ENCODE measurements around the gene TMEM9. TPM values are rescaled to one million over a fixed set of nuclear protein-coding genes. Genes with fewer than 3 reads are reported as not detected.

TMEM9 gene
- total and polyA plus RNA-seq, 2 experiments from 2014 or later: 70.3 to 81.0 TPM

GRCh38 chr1:201123866-201124265, 30.4 kb downstream of the TMEM9 start:
- Histone ChIP-seq H3K27ac (no peak overlapping the region), H3K4me1 (ENCODE audit: insufficient read depth) (no peaks in the 10 kb centered on the region), H3K79me2 (ENCODE audit: insufficient read depth) (no peaks in the 10 kb centered on the region), H2AFZ (no peak overlapping the region), H3K4me3 (no peak overlapping the region), H3K9me3 (ENCODE audit: low read depth) (no peaks in the 10 kb centered on the region), H3K9me2 (ENCODE audit: insufficient read depth) (no peaks in the 10 kb centered on the region), H3K9ac (no peak overlapping the region), H3K27me3 (replicated peaks; ENCODE audit: insufficient read depth) (peaks cover 37% of the 10 kb centered on the region), H3F3A (ENCODE audit: insufficient read depth) (no peaks in the 10 kb centered on the region), H3K36me3 (ENCODE audit: low read depth) (no peaks in the 10 kb centered on the region), H3K4me2 (ENCODE audit: unreplicated experiment) (no peak overlapping the region), H4K20me1 (ENCODE audit: insufficient read depth) (no peaks in the 10 kb centered on the region)
- TF ChIP-seq EZH2phosphoT487 (IDR thresholded peaks at IDR 0.05; ENCODE audit: insufficient read depth, low read depth) (no peak), EZH2 (IDR thresholded peaks at IDR 0.05; ENCODE audit: insufficient read depth, poor library complexity, severe bottlenecking) (no peak)
- DNase-seq: no peak
- in situ Hi-C loops (cut with MboI): no loop called here
- whole genome bisulfite sequencing, 2 experiments (ENCODE audit: low coverage in 1 of 2, low lambda C conversion rate in 2 of 2, missing lambda C conversion rate in 2 of 2): 76 to 81% methylated on average over 1 of the region's 1 CpG

- no peaks in the 10 kb centered on the region for H3K9me3 ChIP-seq (ENCODE audit: low read depth)
- TF ChIP-seq EZH2phosphoT487 (IDR thresholded peaks at IDR 0.05; ENCODE audit: insufficient read depth, low read depth) (no peak), EZH2 (IDR thresholded peaks at IDR 0.05; ENCODE audit: insufficient read depth, poor library complexity, severe bottlenecking) (no peak)
- no peaks in the 10 kb centered on the region for H3K9me2 ChIP-seq (ENCODE audit: insufficient read depth)
- peaks cover 37% of the 10 kb centered on the region for H3K27me3 ChIP-seq (replicated peaks; ENCODE audit: insufficient read depth)
- no peaks in the 10 kb centered on the region for H3K4me1 ChIP-seq (ENCODE audit: insufficient read depth)
- no peaks in the 10 kb centered on the region for H3K79me2 ChIP-seq (ENCODE audit: insufficient read depth)
- H3K9ac ChIP-seq: no peak overlapping the region
- H4K20me1 ChIP-seq (ENCODE audit: insufficient read depth): no peaks in the 10 kb centered on the region
- DNase-seq: no peak
- in situ Hi-C loops (cut with MboI): no loop called here
- H3K27ac ChIP-seq: no peak overlapping the region
- no peak overlapping the region for H3K4me2 ChIP-seq (ENCODE audit: unreplicated experiment)
- no peak overlapping the region for H3K4me3 ChIP-seq
- 86 to 93% methylated on average over 10 of the region's 10 CpGs for WGBS, 2 experiments (ENCODE audit: low coverage in 1 of 2, low lambda C conversion rate in 2 of 2, missing lambda C conversion rate in 2 of 2)
- no peak overlapping the region for H2AFZ ChIP-seq
- no peaks in the 10 kb centered on the region for H3K36me3 ChIP-seq (ENCODE audit: low read depth)
- no peaks in the 10 kb centered on the region for H3F3A ChIP-seq (ENCODE audit: insufficient read depth)
These were observed 31.8 kb downstream of the TMEM9 start for GRCh38 chr1:201122321-201122957.

DNA sequence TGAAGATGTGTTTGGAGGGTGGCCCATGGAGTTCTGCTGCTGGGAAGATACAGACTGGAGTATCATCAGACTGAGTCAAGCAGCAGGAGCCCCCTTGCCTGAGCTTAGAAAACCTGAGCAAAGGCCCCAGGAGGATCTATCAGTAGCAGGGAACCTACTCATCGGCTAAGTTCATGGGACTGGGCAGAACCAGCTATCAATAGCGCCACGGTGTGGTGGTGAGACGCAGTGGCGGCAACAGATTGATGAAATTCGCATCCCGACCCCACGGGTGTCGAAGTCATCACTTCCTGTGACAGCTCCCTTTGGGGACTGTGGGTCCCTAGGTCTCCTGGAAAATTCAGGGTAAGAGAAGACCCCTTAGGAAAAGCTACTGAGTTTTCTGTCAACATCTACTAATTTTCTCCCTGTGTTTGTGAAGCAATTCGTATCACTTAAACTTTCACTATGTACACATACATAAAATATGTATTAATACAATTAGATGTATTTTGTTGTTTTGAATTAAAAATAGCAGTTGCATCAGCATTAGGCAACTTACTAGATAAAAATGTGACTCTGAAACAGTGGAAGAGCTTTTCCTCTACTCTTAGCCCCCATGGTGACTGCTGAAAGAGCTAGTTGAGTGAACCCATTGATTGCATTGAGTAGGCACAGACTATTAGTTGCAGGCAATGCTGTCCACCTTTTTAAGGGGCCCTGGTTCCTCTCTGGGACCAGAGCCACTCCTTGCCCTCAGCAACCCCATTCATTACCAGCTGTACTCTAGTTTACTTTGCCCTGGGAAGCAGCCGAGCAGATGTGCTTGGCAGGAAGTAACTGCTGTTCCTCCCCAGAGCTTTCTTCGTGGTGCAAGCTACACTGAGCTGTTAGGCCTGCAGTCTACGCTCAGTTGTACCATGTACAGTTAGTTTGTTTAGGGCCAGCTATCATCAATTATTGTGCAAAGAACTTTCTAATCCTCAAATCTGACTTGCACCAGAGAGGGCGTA, 34.8 kb downstream of the TMEM9 start:
- H3K27ac ChIP-seq: no peak overlapping the region
- H3K4me2 ChIP-seq (ENCODE audit: unreplicated experiment): no peak overlapping the region
- no peak overlapping the region for H2AFZ ChIP-seq
- H3K4me3 ChIP-seq: no peak overlapping the region
- WGBS, 2 experiments (ENCODE audit: low coverage in 1 of 2, low lambda C conversion rate in 2 of 2, missing lambda C conversion rate in 2 of 2): 37 to 38% methylated on average over 14 of the region's 14 CpGs
- H3K9me3 ChIP-seq (ENCODE audit: low read depth): no peaks in the 10 kb centered on the region
- peak; percentile 68 for DNase-seq
- peaks cover 20% of the 10 kb centered on the region; the same call in 1 of the 2 replicates for H3K27me3 ChIP-seq (replicated peaks; ENCODE audit: insufficient read depth)
- no peaks in the 10 kb centered on the region for H3K79me2 ChIP-seq (ENCODE audit: insufficient read depth)
- H3F3A ChIP-seq (ENCODE audit: insufficient read depth): no peaks in the 10 kb centered on the region
- in situ Hi-C loops (cut with MboI): no loop called here
- H3K9ac ChIP-seq: no peak overlapping the region
- no peaks in the 10 kb centered on the region for H3K9me2 ChIP-seq (ENCODE audit: insufficient read depth)
- H3K36me3 ChIP-seq (ENCODE audit: low read depth): no peaks in the 10 kb centered on the region
- no peaks in the 10 kb centered on the region for H3K4me1 ChIP-seq (ENCODE audit: insufficient read depth)
- H4K20me1 ChIP-seq (ENCODE audit: insufficient read depth): no peaks in the 10 kb centered on the region
- TF ChIP-seq EZH2 (IDR thresholded peaks at IDR 0.05; ENCODE audit: insufficient read depth, poor library complexity, severe bottlenecking) (no peak), EZH2phosphoT487 (IDR thresholded peaks at IDR 0.05; ENCODE audit: insufficient read depth, low read depth) (no peak)

DNA sequence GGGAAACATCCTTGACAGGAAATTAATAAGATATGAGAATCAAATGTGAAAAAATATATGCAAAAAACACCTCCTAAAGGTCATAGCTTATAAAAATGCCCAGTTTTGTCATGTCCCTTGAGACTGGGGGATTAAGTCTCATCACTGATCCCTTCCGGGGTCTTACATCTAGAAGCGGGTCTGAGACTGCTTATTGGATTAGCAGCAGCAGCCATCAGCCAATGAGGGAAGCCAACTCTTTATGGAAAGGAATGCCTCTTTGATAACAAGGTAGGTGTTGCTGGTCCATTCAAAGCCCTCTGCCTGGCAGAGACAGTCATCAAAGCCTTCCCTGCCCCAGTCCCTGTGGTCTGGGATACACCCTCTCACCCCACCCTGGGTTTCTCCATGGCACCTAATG, 38.2 kb downstream of the TMEM9 start:
- Histone ChIP-seq H3K9ac (no peak overlapping the region), H3K9me3 (ENCODE audit: low read depth) (no peaks in the 10 kb centered on the region), H3F3A (ENCODE audit: insufficient read depth) (no peaks in the 10 kb centered on the region), H3K4me3 (no peak overlapping the region), H3K27me3 (replicated peaks; ENCODE audit: insufficient read depth) (no peaks in the 10 kb centered on the region; the same call in 1 of the 2 replicates), H3K79me2 (ENCODE audit: insufficient read depth) (no peaks in the 10 kb centered on the region), H3K4me1 (ENCODE audit: insufficient read depth) (no peaks in the 10 kb centered on the region), H2AFZ (no peak overlapping the region), H3K4me2 (ENCODE audit: unreplicated experiment) (no peak overlapping the region), H3K9me2 (ENCODE audit: insufficient read depth) (no peaks in the 10 kb centered on the region), H4K20me1 (ENCODE audit: insufficient read depth) (no peaks in the 10 kb centered on the region), H3K36me3 (ENCODE audit: low read depth) (no peaks in the 10 kb centered on the region), H3K27ac (no peak overlapping the region)
- WGBS, 2 experiments (ENCODE audit: low coverage in 1 of 2, low lambda C conversion rate in 2 of 2, missing lambda C conversion rate in 2 of 2): 92% methylated on average over 2 of the region's 2 CpGs
- no peak for DNase-seq
- no peak for TF ChIP-seq EZH2 (IDR thresholded peaks at IDR 0.05; ENCODE audit: insufficient read depth, poor library complexity, severe bottlenecking)
- no peak for TF ChIP-seq EZH2phosphoT487 (IDR thresholded peaks at IDR 0.05; ENCODE audit: insufficient read depth, low read depth)
- in situ Hi-C loops (cut with MboI): no loop called here
